ENCODE data around the gene CLOCK.
"Not testable (repeated sequence)": the region's sequence is repeated elsewhere in the genome, so short reads cannot be mapped to it uniquely, and the experiment has no call there.

CLOCK gene, protein sequence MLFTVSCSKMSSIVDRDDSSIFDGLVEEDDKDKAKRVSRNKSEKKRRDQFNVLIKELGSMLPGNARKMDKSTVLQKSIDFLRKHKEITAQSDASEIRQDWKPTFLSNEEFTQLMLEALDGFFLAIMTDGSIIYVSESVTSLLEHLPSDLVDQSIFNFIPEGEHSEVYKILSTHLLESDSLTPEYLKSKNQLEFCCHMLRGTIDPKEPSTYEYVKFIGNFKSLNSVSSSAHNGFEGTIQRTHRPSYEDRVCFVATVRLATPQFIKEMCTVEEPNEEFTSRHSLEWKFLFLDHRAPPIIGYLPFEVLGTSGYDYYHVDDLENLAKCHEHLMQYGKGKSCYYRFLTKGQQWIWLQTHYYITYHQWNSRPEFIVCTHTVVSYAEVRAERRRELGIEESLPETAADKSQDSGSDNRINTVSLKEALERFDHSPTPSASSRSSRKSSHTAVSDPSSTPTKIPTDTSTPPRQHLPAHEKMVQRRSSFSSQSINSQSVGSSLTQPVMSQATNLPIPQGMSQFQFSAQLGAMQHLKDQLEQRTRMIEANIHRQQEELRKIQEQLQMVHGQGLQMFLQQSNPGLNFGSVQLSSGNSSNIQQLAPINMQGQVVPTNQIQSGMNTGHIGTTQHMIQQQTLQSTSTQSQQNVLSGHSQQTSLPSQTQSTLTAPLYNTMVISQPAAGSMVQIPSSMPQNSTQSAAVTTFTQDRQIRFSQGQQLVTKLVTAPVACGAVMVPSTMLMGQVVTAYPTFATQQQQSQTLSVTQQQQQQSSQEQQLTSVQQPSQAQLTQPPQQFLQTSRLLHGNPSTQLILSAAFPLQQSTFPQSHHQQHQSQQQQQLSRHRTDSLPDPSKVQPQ

DNA sequence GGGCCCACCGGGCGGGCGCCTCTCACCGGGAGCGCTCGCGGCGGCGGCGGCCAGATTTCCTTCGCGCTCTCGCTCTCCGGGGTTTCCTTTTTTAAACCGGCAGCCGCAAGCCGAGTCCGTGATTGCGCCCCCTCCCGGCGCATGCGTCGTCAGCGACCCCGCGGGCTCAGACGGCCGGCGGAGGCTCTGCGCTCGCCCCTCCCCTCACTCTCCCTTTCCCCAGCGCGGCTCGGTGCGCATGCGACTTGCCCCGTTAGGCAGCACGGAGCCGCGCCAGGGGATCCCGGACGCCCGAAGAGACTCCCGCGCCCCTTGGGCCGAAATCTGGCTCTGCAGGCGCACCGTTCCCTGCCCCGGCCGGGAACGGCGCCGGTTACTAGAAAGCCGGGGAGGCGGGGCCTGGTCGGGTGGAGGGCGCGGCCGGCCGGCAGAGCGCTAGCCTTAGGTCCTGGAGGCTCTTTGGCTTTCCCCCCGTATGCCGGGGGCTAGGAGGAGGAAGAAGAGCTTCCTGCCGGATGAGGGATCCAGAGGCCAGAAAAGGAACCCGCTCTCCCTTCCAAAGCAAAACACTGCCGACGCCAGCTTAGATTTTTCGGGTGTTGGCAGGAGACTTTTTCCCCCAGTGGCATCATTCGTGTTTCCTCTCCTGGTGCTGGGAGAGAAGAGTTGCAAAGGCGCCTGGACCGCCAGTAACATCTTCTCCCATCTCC is at the start of gene CLOCK:
CLOCK (minus strand) TSS at position 154 of the 710 bp plus-strand sequence. CDS start 64,124 bp downstream, outside the sequence.
- peak; percentile 62 for ATAC-seq

GRCh38 chr4:55592014-55592413 is 45.3 kb upstream of the CLOCK start, which contains the start of gene PDCL2:
TSS of gene PDCL2 (minus strand) at chr4:55592245. CDS start at chr4:55592109, 136 bp downstream.
- ATAC-seq: no peak

DNA sequence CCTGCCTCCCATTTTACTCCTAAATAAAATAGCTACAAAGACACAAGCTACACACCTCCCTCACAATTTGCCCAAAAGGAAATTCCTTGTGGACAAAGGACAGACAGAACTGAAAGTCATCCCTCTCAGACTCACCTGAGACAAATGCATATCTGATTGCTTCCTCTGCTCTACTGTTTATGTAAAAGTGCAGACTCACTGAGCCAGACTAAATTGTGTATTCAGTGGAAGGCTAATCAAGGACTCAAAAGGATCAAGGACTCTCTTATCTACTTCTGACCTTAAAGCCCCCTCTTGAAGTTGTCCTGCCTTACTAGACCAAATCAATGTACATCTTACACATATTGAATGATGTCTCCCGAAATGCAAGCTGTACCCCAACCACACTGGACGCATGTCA is 41.5 kb upstream of the CLOCK start:
- no peak for ATAC-seq

- ATAC-seq: not testable (repeated sequence)
Measured at GRCh38 chr4:55582773-55583172, 36.1 kb upstream of the CLOCK start.

- no peak for ATAC-seq
Measured at GRCh38 chr4:55578341-55579010, 31.8 kb upstream of the CLOCK start.

DNA sequence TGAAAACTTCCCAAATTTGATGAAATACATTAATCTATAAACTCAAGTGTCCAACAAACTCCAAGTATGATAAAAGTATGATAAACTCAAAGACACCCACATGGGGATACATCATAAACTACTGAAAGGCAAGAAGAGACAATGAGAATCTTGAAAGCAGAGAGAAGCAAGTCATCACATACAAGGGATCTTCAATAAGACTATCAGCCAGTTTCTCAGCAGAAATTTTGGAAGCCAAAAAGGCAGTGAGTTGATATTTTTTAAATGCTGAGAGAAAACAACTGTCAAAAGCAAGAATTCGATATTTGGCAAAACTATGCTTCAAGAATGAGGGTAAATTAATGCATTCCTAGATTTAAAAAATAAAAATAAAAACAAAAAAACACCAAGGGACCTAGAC is 28.8 kb upstream of the CLOCK start:
- ATAC-seq: no peak

DNA sequence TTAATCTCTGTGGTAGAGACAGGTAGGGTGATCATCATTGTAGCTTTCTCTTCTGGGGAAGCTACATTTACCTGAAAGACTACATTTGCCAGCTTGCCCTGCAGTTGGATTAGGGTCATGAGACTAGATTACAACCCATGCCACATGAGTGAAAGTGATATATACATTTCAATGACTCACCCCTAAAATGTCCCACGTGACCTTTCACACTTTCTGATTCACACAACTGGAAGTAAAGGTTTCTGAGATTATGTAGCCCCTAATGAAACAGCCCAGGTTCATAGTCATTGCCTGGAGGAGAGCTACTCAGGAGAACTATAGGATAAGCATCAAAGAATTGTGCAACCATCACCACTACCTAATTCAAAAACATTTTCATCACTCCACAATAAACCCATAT is 27.5 kb upstream of the CLOCK start:
- peak in 1 of 2 donors; percentile 24 for ATAC-seq

- ATAC-seq: no peak
Measured at GRCh38 chr4:55571806-55572205, 25.1 kb upstream of the CLOCK start.

- ATAC-seq: no peak
Measured at GRCh38 chr4:55568905-55569504, 22.3 kb upstream of the CLOCK start.

GRCh38 chr4:55561889-55562288 is 15.2 kb upstream of the CLOCK start:
- peak; percentile 41 to 61 for ATAC-seq

GRCh38 chr4:55560096-55560495 is 13.4 kb upstream of the CLOCK start:
- ATAC-seq: no peak

GRCh38 chr4:55554453-55555030 is 7.8 kb upstream of the CLOCK start:
- no peak for ATAC-seq

DNA sequence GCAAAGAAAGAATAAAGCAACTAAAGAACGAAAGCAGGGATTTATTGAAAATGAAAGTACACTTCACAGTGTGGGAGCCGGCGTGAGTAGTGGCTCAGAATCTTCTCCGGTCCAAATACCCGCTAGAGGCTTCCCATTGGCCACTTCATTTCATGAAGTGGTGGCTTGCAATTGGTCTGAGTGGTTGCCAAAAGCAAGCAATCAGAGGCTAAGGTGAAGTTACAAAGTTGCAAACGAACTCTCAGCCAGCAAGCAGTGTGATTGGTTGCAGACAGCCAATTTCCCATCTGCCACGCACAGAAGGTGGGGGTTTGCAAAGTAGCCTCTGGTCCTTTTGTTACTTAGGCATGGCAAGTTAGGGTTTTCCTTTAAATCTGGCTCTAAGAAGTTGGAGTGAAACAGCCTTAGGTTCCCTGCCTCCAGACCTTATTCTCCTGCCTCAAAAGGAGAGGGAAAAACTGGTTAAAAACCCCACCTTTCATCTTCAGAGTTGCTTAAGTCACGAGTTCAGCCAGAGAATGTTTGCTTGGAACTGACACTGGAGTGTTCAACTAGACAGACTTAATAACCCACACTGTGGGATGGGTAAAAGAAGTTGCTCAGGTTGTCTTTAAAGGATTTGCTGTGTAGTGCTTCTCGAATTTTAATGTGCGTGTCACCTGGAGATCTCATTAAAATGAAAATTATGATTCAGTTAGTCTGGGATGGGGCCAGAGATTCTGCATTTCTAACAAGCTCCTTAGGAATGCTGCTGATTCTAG is 6.9 kb upstream of the CLOCK start:
- no peak for ATAC-seq

- not testable (repeated sequence) for ATAC-seq
Measured at GRCh38 chr4:55551964-55552363, 5.3 kb upstream of the CLOCK start.

DNA sequence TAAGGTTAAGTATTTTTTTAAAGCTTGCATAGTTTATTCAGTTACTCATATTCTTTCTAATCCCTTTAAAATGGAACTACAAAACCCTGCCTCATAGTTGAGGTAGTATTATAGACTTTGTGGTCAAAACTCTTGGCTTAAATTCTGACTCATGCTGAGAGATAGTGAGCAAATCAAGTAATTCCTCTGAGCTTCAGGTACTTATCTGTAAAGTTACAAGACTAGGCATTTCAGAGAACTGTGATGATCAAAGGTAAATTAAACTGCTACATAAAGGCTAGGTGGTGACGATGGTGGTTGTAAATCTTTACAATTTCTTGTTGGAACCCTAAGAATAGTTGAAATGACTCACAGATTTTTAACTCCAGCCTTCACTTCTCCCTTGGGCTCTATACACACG is 3.2 kb upstream of the CLOCK start:
- ATAC-seq: peak; percentile 50 to 69

DNA sequence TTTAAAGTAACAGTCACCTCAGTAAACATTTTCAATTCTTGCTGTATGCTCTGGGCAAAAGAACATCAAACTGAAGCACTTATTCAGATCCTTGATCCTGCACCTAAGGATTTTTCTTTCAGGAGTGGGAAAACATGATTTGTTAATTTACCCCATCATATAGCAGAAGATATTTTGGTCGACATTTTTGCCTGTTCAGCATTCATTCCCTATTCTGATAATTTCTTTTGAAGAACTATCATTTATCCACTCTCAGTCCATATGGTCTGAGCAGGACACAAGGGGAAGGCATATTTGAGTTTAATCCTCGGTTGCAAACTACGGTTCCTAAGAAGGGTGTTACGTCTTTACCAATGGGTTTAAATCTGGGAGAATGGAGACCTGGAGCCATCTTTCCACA is 1.2 kb upstream of the CLOCK start:
- ATAC-seq: no peak

DNA sequence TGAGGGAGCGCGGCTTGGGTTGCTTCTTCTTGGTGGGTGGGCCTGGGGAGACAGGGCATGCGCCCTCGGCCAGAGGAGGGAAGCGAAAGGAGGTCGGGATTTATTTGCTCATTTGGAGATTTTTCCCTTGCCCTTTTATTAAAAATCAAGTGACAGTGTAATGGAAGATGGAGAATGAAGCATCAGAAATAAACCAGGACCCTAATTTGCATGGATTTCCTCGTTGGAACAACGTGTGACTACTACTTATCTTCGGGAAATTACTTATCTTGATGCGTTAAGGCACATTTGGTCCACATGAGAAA is 709 bp upstream of the CLOCK start:
- ATAC-seq: no peak

DNA sequence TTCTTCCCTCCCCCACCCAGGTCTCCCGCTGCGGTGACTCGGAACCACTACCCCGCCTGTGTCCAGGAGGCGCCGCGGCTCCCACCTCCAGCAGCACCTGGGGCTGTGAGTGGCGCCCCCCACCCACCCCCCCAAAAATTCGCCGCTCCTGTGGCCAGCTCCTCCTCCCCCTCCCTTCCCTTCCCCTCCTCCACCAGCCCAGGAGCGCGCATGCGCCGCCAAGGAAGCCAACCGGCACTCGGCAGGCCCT is 278 bp downstream of the CLOCK start:
- peak; percentile 47 to 57 for ATAC-seq

DNA sequence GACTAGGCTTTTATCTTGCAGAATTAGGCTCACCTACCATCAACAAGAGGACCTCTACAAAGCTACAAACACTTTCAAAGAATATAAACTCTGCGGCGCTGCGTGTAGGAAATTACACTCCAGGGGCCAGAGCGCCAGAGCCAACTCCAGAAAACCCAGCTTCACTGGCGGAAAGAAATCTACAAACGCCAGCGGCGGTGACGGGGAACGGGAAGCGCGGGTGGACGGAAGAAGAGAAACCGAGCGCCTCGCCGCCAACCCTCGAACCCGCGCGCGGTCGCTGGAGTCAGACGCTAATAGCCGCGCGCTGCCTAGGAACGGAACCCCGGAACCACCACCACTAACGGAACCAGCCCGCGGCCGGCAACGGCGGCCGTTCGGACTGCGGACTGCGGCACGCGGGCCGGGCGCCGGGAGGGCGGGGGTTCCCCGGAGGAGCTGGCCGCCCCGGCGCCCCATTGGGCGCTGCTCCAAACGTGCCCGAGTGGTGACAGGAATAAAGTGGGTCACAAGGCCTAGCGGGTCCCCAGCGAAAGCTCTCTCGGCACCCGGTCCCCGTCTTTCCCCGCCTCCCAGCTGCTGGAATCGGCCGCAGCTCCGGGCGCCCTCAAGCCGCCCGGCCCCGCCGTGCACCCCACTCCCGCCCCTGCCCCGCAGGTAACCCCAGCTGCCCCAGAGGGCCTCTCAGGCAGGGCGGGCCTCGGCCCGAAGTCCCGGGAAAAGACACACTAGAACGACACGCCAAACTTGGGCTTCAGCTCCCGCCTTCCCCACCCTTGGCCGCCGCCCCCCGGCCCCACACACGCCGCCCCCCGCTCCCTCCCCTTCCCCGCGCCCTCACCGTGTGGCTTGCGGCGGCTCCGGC is 836 bp downstream of the CLOCK start:
- peak; percentile 41 to 57 for ATAC-seq

DNA sequence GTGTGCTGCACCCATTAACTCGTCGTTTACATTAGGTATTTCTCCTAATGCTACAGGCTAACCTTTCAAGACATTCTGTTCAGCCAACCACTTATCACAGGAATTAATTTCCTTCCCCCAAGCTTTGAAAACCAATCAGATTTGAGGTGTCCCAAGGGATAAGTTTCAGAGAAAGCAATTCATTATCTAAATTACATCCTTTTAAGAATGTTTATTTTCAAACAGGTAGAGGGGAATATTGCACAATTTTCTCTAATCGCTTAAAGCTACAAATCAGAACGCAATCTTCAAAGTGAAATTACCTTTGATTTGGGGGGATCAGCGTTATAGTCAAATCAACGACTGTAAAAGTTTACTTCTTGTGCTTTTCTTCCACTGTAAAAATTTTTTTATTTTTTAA is 1.6 kb downstream of the CLOCK start:
- ATAC-seq: no peak

Measured in activated CD4-positive, CD25-positive, alpha-beta regulatory T cell treated with anti-CD3 and anti-CD28 coated beads, Interleukin-2, amount 50 U/mL, for 24 hours (primary cell).